T-helper 1 cell (primary cell): ENCODE data around the gene CEP192.

ENCODE experiments used
- DNase-seq, 5 donors: peaks; one replicate each; pipeline ENCODE4 v3.0.0-alpha.2; 2012 to 2020

The CEP192 gene

GRCh38 chr18:13107074-13107473 lies 115.9 kb downstream of the CEP192 start:
- no peak for DNase-seq

GRCh38 chr18:13108330-13108729 lies 117.2 kb downstream of the CEP192 start:
- DNase-seq = no peak

GRCh38 chr18:13110559-13110958 lies 119.4 kb downstream of the CEP192 start:
- no peak for DNase-seq

GRCh38 chr18:13112982-13113381 lies 121.8 kb downstream of the CEP192 start:
- DNase-seq = no peak

- DNase-seq = no peak
These were observed 129.1 kb downstream of the CEP192 start for GRCh38 chr18:13120255-13120654.

- no peak for DNase-seq
These were observed 129.8 kb downstream of the CEP192 start for GRCh38 chr18:13120983-13121441.

- no peak for DNase-seq
These were observed 133.2 kb downstream of the CEP192 start for GRCh38 chr18:13124411-13124810.

GRCh38 chr18:13125191-13125590 lies 134.0 kb downstream of the CEP192 start:
- no peak for DNase-seq

- no peak for DNase-seq
These were observed 135.9 kb downstream of the CEP192 start for GRCh38 chr18:13126966-13127598.

DNA sequence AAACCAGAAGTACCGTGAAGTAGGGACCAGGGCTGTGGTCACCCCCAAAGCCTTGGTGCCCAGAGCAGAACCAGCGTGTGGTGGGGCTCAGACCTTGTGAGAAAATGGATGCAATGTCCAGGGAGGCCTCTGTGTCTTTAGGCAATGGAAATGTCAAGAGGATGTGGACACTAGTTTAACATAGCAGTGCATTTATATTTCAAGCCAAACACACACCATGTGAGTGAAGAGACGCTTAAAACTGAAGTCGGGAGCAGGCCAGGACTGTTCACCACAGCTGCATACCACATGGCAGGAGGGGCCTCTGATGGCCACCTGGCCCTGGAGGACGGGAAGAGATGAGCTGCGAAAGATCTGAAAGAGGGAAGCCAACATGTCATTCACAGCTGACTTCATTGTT lies 140.1 kb downstream of the CEP192 start:
- DNase-seq = no peak

GRCh38 chr18:13134551-13135401 lies 143.6 kb downstream of the CEP192 start:
- DNase-seq = no peak

DNA sequence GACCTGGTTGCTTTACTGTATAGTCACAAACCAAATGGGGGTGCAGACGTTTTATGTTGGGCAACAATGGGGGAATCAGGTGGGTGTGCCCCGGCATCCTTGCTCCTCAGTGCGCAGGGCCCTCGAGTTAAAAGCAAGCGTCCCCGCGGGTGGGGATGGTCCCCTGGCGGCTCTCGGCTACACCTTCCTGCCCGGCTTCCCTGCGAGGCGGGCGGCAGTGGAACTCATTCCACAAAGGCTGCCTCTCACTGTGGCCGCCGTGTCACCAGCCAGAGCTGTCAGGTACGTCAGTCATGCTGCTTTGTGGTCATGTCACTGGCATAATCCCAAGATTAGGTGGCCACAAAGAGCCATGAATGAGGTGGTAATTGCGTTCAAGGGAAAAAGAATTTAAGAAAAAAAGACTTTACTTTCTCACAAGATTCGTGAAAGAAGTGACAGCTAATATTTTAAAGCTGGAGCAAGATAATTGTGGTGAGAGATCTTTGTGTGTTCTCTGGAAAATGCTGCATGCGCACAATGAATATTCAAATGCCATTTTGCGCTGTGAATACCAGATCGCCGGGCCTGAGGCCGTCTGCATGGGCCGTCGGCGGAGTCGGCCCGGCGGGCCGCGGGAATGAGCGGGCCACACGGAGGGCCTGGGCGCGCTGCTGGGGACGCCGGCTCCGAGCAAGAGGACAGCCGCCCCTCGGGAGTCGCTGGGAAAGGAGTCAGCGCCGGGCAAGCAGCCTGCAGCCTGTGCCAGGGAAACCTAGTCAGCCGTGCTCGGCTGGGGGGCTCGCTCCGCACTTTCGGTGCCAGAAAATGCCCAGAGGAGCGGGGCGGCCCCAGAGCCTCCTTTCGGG lies 145.1 kb downstream of the CEP192 start:
- DNase-seq = peak in 1 of 5 donors; percentile 33

- peak in 3 of 5 donors; percentile 18 to 32 (median 31) for DNase-seq
These were observed 145.9 kb downstream of the CEP192 start for GRCh38 chr18:13136904-13137669.

GRCh38 chr18:13137670-13138419 lies 146.7 kb downstream of the CEP192 start:
- peak; percentile 46 to 89 (median 64) for DNase-seq

DNA sequence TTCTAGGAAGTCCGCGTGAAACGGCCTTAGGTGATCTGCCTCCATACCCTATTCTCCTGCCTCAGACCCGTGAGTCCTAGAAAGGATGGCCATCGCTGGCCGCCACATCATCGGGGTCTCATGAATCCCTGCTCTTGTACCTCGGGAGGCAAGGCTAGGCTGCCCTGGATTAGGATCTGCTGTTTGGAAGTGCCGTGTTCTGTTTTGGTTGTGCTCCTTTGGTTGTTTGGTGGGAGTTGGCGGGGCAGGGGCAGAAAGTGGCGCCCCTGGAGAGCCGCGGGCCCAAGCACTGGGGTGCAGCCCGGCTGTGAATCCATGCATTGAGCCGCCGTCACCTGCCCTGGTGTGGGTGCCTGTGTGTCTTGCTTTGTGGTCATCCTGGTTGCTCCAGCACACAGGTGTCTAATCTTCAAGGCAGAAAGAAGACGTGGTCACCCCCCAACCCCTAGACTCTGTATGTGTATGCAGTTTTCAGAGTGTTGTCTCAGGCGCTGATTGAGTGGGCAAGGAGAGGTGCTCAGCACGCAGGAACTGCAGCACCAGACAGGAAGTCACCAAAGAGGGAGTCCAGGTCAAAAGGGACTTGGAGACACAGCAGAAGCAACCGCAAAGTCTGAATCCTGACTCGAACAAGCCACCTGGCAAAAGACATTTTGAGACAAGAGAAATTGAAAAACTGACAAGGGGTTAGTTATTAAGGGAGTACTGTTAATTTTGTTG lies 147.4 kb downstream of the CEP192 start:
- DNase-seq = no peak

DNA sequence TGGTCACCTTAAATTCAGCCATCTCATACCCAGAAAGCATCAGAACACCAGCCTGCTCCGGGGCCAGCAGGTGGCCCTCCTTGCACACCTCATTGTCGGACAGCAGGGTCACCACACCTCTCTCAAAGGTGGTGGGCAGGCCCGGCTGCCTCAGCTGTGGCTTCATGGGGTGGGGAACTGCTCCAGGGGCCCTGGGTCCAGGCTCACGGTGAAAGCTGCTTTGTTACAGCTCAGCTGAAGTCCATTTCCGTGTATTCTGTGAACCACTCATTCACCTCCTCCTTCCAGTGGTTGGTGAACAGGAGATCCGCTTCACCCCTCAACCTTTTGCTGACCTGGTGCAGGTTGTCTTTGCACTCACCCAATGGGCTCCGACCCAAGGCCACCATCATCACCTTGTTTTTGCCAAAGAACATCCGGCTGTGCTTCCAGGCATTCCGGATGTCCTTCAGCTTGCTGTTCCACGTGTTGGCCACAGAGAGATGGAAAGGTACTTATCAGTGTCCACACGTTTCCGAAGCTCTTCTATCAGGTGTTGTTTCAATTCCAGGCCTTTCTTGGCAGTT lies 148.8 kb downstream of the CEP192 start:
- DNase-seq = no peak

DNA sequence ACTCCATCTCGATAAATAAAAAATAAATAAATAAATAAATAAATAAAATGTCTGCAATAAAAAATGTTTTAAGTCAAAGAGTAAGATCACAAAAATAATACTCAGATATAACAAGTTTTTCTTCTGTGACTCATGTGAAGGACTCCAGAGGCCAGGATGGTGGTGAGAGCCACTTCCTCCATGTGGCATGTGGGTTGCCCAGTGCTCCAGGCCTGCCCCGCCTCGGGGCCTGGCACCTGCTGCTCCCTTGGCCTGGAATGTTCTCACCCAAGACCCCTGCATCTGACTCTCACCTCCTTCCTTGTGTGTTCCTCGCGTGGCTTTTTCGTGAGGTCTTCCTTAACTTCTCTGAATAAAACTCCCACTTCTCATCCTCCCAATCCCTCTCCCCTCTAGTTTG lies 150.0 kb downstream of the CEP192 start:
- no peak for DNase-seq

- DNase-seq = no peak
These were observed 154.6 kb downstream of the CEP192 start for GRCh38 chr18:13145636-13146190.

- DNase-seq = no peak
These were observed 156.0 kb downstream of the CEP192 start for GRCh38 chr18:13147130-13147529.

DNA sequence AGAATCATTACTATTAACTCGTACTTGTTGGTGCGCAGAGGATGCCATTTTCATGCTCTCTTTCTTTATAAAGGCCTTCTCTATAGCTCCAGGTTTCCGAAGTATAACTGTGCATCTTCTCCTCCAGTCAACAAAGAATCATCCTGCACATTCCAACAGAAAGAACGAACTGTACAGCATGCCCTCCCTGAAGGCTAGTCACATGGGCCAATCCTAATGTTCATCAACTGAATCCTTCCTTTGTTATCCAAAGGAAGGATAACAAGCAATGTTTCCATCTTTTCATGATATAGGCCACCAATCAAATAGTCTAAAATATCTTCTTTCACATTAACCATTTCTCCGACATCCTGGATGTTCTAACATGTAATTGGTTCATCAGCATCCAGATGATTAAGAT lies 160.5 kb downstream of the CEP192 start:
- DNase-seq = no peak
